CD14-positive monocyte (primary cell): Measurements from ENCODE around the gene EMD. TPM values are rescaled to one million over a fixed set of nuclear protein-coding genes. Genes with fewer than 3 reads are reported as not detected.

Experiments used
- DNase-seq, 3 donors: peaks; one replicate each; pipeline ENCODE4 v3.0.0-alpha.2; 2011 to 2022
- H2AFZ ChIP-seq: 2 replicates; pipeline ENCODE4 v1.6.0; 2012; ENCODE audit warnings: mild to moderate bottlenecking, low read depth, low read length, inconsistent platforms; ENCODE audit not compliant: insufficient read depth, poor library complexity, severe bottlenecking
- H3K27ac ChIP-seq, 2 donors: 1 replicate in 1 of 2; 2 replicates in 1 of 2; pipeline ENCODE4 v1.5.1; 2012 to 2013; ENCODE audit warnings: low read length in 2 of 2, control low read depth in 1 of 2, inconsistent platforms in 1 of 2, low read depth in 1 of 2, mild to moderate bottlenecking in 1 of 2
- H3K27me3 ChIP-seq, 2 donors: one replicate each; pipeline versions ENCODE4 v1.6.0 to v1.6.1; 2011 to 2013; ENCODE audit warnings: low read length in 2 of 2; ENCODE audit not compliant: control insufficient read depth in 2 of 2, insufficient read depth in 2 of 2
- H3K36me3 ChIP-seq, 2 donors: replicated peaks in 1 of 2; 1 replicate in 1 of 2; 2 replicates in 1 of 2; pipeline versions ENCODE4 v1.5.1 to v1.6.1; 2012 to 2013; ENCODE audit warnings: low read length in 2 of 2, control low read depth in 1 of 2, inconsistent platforms in 1 of 2, mild to moderate bottlenecking in 1 of 2; ENCODE audit not compliant: insufficient read depth in 2 of 2, control insufficient read depth in 1 of 2
- H3K4me1 ChIP-seq, 2 donors: 1 replicate in 1 of 2; 2 replicates in 1 of 2; pipeline versions ENCODE4 v1.5.1 to v1.6.1; 2012 to 2013; ENCODE audit warnings: low read length in 2 of 2, control low read depth in 1 of 2, inconsistent platforms in 1 of 2, mild to moderate bottlenecking in 1 of 2, moderate library complexity in 1 of 2; ENCODE audit not compliant: insufficient read depth in 2 of 2, control insufficient read depth in 1 of 2
- H3K4me2 ChIP-seq: replicated peaks from 2 replicates; pipeline ENCODE3; 2012; ENCODE audit warnings: low read length, moderate library complexity, mild to moderate bottlenecking; ENCODE audit not compliant: poor library complexity, severe bottlenecking; ENCODE audit errors: extremely low read depth
- H3K4me3 ChIP-seq, 3 experiments: fragments of 200-600 bp in 1 of 3; sonication (generic) in 1 of 3; replicated peaks in 1 of 3; 1 replicate in 2 of 3; 2 replicates in 1 of 3; pipeline ENCODE4 v1.5.1; 2011 to 2013; ENCODE audit warnings: low read length in 3 of 3, mild to moderate bottlenecking in 3 of 3, control low read depth in 2 of 3, low read depth in 2 of 3, inconsistent platforms in 1 of 3, moderate library complexity in 1 of 3
- H3K79me2 ChIP-seq: 2 replicates; pipeline ENCODE4 v1.6.0; 2012; ENCODE audit warnings: mild to moderate bottlenecking, control low read depth, inconsistent platforms, low read length, moderate library complexity; ENCODE audit not compliant: insufficient read depth
- H3K9ac ChIP-seq: 2 replicates; pipeline ENCODE4 v1.6.0; 2017; ENCODE audit warnings: low read length, mild to moderate bottlenecking; ENCODE audit not compliant: insufficient read depth, poor library complexity, severe bottlenecking
- H3K9me3 ChIP-seq, 2 donors: replicated peaks in 1 of 2; 1 replicate in 1 of 2; 2 replicates in 1 of 2; pipeline versions ENCODE4 v1.5.1 to v1.6.1; 2012 to 2013; ENCODE audit warnings: low read length in 2 of 2, control low read depth in 1 of 2; ENCODE audit not compliant: control insufficient read depth in 1 of 2, insufficient read depth in 1 of 2
- H4K20me1 ChIP-seq: 2 replicates; pipeline ENCODE4 v1.6.0; 2012; ENCODE audit warnings: mild to moderate bottlenecking, low read length, control low read depth, moderate library complexity; ENCODE audit not compliant: insufficient read depth
- H3K27ac Mint-ChIP-seq, 7 donors: one replicate each; pipeline ENCODE4 v1.8.0; 2020; ENCODE audit warnings: mild to moderate bottlenecking in 7 of 7, mixed read lengths in 7 of 7, moderate library complexity in 6 of 7, inconsistent platforms in 2 of 7
- H3K27me3 Mint-ChIP-seq, 3 donors: one replicate each; pipeline ENCODE4 v1.8.0; 2021 to 2022; ENCODE audit warnings: low read depth in 3 of 3, mild to moderate bottlenecking in 3 of 3, mixed read lengths in 3 of 3, moderate library complexity in 3 of 3, inconsistent platforms in 1 of 3
- H3K36me3 Mint-ChIP-seq, 2 donors: one replicate each; pipeline ENCODE4 v1.8.0; 2020; ENCODE audit warnings: mixed read lengths in 2 of 2, inconsistent platforms in 1 of 2, mild to moderate bottlenecking in 1 of 2
- H3K4me1 Mint-ChIP-seq: one replicate; pipeline ENCODE4 v1.8.0; 2020; ENCODE audit warnings: mild to moderate bottlenecking, mixed read lengths
- H3K4me3 Mint-ChIP-seq, 2 donors: one replicate each; pipeline ENCODE4 v1.8.0; 2020; ENCODE audit warnings: mild to moderate bottlenecking in 2 of 2, mixed read lengths in 2 of 2, moderate library complexity in 1 of 2
- H3K9me3 Mint-ChIP-seq, 7 donors: one replicate each; pipeline ENCODE4 v1.8.0; 2020 to 2022; ENCODE audit warnings: mixed read lengths in 7 of 7, mild to moderate bottlenecking in 6 of 7, moderate library complexity in 6 of 7, inconsistent platforms in 2 of 7
- WGBS: methylation state at CpG from one replicate; pipeline ENCODE4 v1.1.5; 2013; ENCODE audit warnings: missing lambda C conversion rate; ENCODE audit not compliant: insufficient coverage; 5-methylcytosine and 5-hydroxymethylcytosine counted together
- intact Hi-C, 2 donors: fragments of 100-400 bp; cut with micrococcal nuclease; formaldehyde crosslinking; loops; one replicate each; pipeline versions ENCODE4 v1.15.0 to v1.15.1; 2023
- polyA plus RNA-seq, 3 donors: library from polyadenylated mRNA; depleted of rRNA in 1 of 3; unstranded in 2 of 3; stranded (reverse) in 1 of 3; fragments of 300-500 nt in 2 of 3; fragments of >200 nt in 1 of 3; fragmentation: Illumina TruSeq in 2 of 3; gene quantifications; 1 replicate in 2 of 3; 2 replicates in 1 of 3; pipeline ENCODE4 v1.2.3, GENCODE V29; 2012 to 2021
- TF ChIP-seq, protein P1 (sequence below): fragments of 200-600 bp; IDR thresholded peaks from one replicate; pipeline ENCODE4 v1.8.0; 2022; ENCODE audit warnings: antibody characterized with exemption, mild to moderate bottlenecking

Gene EMD
- polyA plus RNA-seq, 3 donors: 14.0 to 126 (median 17.6) TPM

GRCh38 chrX:154374313-154375155 is 4.6 kb upstream of the EMD start, which contains the start of gene FLNA:
TSS of gene FLNA (minus strand) at chrX:154374634. CDS start at chrX:154371245, 3,389 bp downstream.
- Mint-ChIP-seq H3K27me3 (peaks cover 3 to 14% (median 8%) of the 10 kb centered on the region in 3 donors), H3K36me3 (peaks cover 3 to 6% of the 10 kb centered on the region in 2 donors), H3K27ac (peak within 1 kb of the TSS in 5 of 7 donors; percentile 20 to 83 (median 68)), H3K4me3 (peak within 1 kb of the TSS; percentile 60 to 61), H3K4me1 (peaks cover 24% of the 10 kb centered on the region), H3K9me3 (peaks cover 0 to 33% (median 8%) of the 10 kb centered on the region in 7 donors)
- no peaks in the 10 kb centered on the region for H3K9me3 ChIP-seq
- H3K4me3 ChIP-seq: peak within 1 kb of the TSS in 1 of 3 experiments; percentile 88
- DNase-seq: peak in 2 of 3 donors; percentile 43 to 52
- 9% methylated on average over 52 of the region's 95 CpGs for WGBS
- intact Hi-C loops: loop anchor here in 1 of 2 donors (5.0 kb wide), 1 partner anchor 158 kb away; no protein-coding TSS in a partner anchor
- peaks cover 39% of the 10 kb centered on the region for H3K79me2 ChIP-seq
- H3K4me2 ChIP-seq: peak within 1 kb of the TSS; percentile 80
- H3K27ac ChIP-seq: no peak within 1 kb of the TSS
- peaks cover 45 to 48% of the 10 kb centered on the region in 2 donors for H3K4me1 ChIP-seq
- no peaks in the 10 kb centered on the region for H3K27me3 ChIP-seq
- no peak within 1 kb of the TSS for H3K9ac ChIP-seq
- TF ChIP-seq, protein P1, sequence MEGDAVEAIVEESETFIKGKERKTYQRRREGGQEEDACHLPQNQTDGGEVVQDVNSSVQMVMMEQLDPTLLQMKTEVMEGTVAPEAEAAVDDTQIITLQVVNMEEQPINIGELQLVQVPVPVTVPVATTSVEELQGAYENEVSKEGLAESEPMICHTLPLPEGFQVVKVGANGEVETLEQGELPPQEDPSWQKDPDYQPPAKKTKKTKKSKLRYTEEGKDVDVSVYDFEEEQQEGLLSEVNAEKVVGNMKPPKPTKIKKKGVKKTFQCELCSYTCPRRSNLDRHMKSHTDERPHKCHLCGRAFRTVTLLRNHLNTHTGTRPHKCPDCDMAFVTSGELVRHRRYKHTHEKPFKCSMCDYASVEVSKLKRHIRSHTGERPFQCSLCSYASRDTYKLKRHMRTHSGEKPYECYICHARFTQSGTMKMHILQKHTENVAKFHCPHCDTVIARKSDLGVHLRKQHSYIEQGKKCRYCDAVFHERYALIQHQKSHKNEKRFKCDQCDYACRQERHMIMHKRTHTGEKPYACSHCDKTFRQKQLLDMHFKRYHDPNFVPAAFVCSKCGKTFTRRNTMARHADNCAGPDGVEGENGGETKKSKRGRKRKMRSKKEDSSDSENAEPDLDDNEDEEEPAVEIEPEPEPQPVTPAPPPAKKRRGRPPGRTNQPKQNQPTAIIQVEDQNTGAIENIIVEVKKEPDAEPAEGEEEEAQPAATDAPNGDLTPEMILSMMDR: peak; percentile 31
- no peaks in the 10 kb centered on the region for H3K36me3 ChIP-seq
- peaks cover 17% of the 10 kb centered on the region for H4K20me1 ChIP-seq
- no peak within 1 kb of the TSS for H2AFZ ChIP-seq

- H3K4me2 ChIP-seq: no peak overlapping the region
- no peaks in the 10 kb centered on the region for H3K36me3 ChIP-seq
- intact Hi-C loops: no loop called here
- DNase-seq: no peak
- no peak overlapping the region for H3K9ac ChIP-seq
- Mint-ChIP-seq H3K27me3 (peaks cover 3 to 14% (median 8%) of the 10 kb centered on the region in 3 donors), H3K9me3 (peaks cover 0 to 34% (median 8%) of the 10 kb centered on the region in 7 donors), H3K36me3 (peaks cover 1 to 2% of the 10 kb centered on the region in 2 donors), H3K27ac (no peak overlapping the region), H3K4me1 (peaks cover 26% of the 10 kb centered on the region), H3K4me3 (peak overlapping the region in 1 of 2 donors; percentile 48)
- H3K9me3 ChIP-seq: no peaks in the 10 kb centered on the region
- peaks cover 39% of the 10 kb centered on the region for H3K79me2 ChIP-seq
- TF ChIP-seq, protein P1: no peak
- H3K27me3 ChIP-seq: no peaks in the 10 kb centered on the region
- H3K4me1 ChIP-seq: peaks cover 51 to 52% of the 10 kb centered on the region in 2 donors
- no peak overlapping the region for H3K27ac ChIP-seq
- 100% methylated on average over 1 of the region's 10 CpGs for WGBS
- no peak overlapping the region for H3K4me3 ChIP-seq
- peaks cover 13% of the 10 kb centered on the region for H4K20me1 ChIP-seq
- no peak overlapping the region for H2AFZ ChIP-seq
Measured at GRCh38 chrX:154375156-154375504, 4.0 kb upstream of the EMD start.
